OCI-LY7 (cell line): Measurements from ENCODE around the gene BICDL2.
"Not testable (repeated sequence)": the region's sequence is repeated elsewhere in the genome, so short reads cannot be mapped to it uniquely, and the experiment has no call there.

Source experiments
- CTCF ChIP-seq: fragments of 200-600 bp; sonication (generic); conservative IDR thresholded peaks from 2 replicates; pipeline ENCODE4 v1.5.1; 2014; ENCODE audit warnings: mild to moderate bottlenecking, antibody characterized with exemption, low read length, moderate library complexity, mixed read lengths
- EZH2phosphoT487 ChIP-seq: fragments of 200-600 bp; sonication (generic); IDR thresholded peaks from 2 replicates; pipeline ENCODE4 v1.6.1; 2018; ENCODE audit warnings: low read depth, borderline replicate concordance, mild to moderate bottlenecking, mixed run types, antibody characterized with exemption, low read length, moderate library complexity, mixed read lengths

DNA sequence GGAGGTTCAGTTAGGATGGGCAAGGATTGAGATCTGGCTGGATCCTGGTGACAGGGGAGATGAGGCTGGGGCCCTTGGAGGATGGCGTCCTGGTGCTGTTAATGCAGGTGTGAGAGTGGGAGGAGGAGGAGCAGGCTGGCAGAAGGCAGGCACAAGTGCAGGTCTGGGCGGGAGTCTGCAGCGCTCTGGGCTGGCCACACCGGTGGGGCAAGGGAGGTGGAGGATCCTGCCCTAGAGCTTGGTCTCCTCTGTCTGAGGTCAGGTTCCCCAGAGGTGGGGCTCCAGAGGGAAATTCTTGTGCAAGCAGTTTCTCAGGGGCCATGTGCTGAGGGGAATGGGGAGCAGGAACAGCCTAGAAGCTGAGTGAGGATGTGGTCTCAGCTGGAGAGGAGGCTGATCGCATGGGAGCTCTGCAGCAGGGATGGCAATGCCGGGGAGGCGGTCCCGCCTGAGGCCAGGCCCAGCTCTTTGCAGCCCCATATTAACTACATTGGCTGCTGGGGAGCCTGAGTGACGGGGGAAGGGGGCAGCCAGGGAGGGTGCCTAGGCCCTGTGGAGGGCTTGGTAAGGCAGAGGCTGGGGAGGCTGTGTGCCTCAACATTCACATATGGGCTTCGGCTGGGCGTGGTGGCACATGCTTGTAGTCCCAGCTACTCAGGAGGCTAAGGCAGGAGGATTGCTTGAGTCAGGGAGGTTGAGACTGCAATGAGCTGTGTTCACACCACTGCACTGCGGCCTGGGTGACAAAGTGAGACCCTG lies 16.0 kb upstream of the BICDL2 start:
- not testable (repeated sequence) for TF ChIP-seq CTCF, EZH2phosphoT487
